ENCODE measurements around the gene TBC1D8.

GRCh38 chr2:100983201-100983600 lies 168.0 kb downstream of the TBC1D8 start:
- TF ChIP-seq RARB (CRISPR knock-in tag; IDR thresholded peaks at IDR 0.05) (no peak), ESRRG (CRISPR knock-in tag; IDR thresholded peaks at IDR 0.05) (no peak), OSR1 (CRISPR knock-in tag; IDR thresholded peaks at IDR 0.05) (no peak), TOX (CRISPR knock-in tag; IDR thresholded peaks at IDR 0.05; ENCODE audit: borderline replicate concordance) (no peak), BACH2 (CRISPR knock-in tag; IDR thresholded peaks at IDR 0.05; ENCODE audit: borderline replicate concordance) (no peak), ZC3H10 (CRISPR knock-in tag; IDR thresholded peaks at IDR 0.05) (no peak), ARNTL (CRISPR knock-in tag; IDR thresholded peaks at IDR 0.05; ENCODE audit: borderline replicate concordance, low read depth) (no peak)
- TF ChIP-seq, protein P1, sequence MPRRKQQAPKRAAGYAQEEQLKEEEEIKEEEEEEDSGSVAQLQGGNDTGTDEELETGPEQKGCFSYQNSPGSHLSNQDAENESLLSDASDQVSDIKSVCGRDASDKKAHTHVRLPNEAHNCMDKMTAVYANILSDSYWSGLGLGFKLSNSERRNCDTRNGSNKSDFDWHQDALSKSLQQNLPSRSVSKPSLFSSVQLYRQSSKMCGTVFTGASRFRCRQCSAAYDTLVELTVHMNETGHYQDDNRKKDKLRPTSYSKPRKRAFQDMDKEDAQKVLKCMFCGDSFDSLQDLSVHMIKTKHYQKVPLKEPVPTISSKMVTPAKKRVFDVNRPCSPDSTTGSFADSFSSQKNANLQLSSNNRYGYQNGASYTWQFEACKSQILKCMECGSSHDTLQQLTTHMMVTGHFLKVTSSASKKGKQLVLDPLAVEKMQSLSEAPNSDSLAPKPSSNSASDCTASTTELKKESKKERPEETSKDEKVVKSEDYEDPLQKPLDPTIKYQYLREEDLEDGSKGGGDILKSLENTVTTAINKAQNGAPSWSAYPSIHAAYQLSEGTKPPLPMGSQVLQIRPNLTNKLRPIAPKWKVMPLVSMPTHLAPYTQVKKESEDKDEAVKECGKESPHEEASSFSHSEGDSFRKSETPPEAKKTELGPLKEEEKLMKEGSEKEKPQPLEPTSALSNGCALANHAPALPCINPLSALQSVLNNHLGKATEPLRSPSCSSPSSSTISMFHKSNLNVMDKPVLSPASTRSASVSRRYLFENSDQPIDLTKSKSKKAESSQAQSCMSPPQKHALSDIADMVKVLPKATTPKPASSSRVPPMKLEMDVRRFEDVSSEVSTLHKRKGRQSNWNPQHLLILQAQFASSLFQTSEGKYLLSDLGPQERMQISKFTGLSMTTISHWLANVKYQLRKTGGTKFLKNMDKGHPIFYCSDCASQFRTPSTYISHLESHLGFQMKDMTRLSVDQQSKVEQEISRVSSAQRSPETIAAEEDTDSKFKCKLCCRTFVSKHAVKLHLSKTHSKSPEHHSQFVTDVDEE (CRISPR knock-in tag; IDR thresholded peaks at IDR 0.05): no peak
- TF ChIP-seq, protein P2, sequence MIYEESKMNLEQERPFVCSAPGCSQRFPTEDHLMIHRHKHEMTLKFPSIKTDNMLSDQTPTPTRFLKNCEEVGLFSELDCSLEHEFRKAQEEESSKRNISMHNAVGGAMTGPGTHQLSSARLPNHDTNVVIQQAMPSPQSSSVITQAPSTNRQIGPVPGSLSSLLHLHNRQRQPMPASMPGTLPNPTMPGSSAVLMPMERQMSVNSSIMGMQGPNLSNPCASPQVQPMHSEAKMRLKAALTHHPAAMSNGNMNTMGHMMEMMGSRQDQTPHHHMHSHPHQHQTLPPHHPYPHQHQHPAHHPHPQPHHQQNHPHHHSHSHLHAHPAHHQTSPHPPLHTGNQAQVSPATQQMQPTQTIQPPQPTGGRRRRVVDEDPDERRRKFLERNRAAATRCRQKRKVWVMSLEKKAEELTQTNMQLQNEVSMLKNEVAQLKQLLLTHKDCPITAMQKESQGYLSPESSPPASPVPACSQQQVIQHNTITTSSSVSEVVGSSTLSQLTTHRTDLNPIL (CRISPR knock-in tag; IDR thresholded peaks at IDR 0.05; ENCODE audit: low read depth): no peak

Measured in SK-N-SH treated with all-trans-retinoic acid at 6 μM for 48 hours (cell line).